CD4-positive, alpha-beta memory T cell (primary cell): ENCODE data around the gene XIRP2. TPM values are rescaled to one million over a fixed set of nuclear protein-coding genes. Genes with fewer than 3 reads are reported as not detected.

Experiments
- CTCF ChIA-PET: fragments of 350-600 bp; sonication (Branson Sonifier 250); formaldehyde crosslinking; loops from one replicate; lab custom pipeline; 2021; ENCODE audit warnings: inconsistent platforms; ENCODE audit not compliant: partially characterized antibody; lab: Charles Lee
- POLR2A ChIA-PET: fragments of 350-600 bp; sonication (Branson Sonifier 250); formaldehyde crosslinking; loops from one replicate; lab custom pipeline; 2021; ENCODE audit not compliant: partially characterized antibody; lab: Charles Lee
- DNase-seq, 5 donors: peaks; one replicate each; pipeline versions ENCODE4 v3.0.0 to v3.0.0-alpha.2; 2020 to 2022; ENCODE audit warnings: mixed read lengths in 1 of 5
- H3K27ac ChIP-seq: one replicate; pipeline ENCODE4 v1.7.0; 2013; ENCODE audit warnings: low read depth, low read length
- H3K27me3 ChIP-seq: 2 replicates; pipeline ENCODE4 v1.7.0; 2013; ENCODE audit warnings: mild to moderate bottlenecking, low read length, moderate library complexity; ENCODE audit not compliant: insufficient read depth
- H3K36me3 ChIP-seq: 2 replicates; pipeline ENCODE4 v1.7.0; 2013; ENCODE audit warnings: mild to moderate bottlenecking, low read length, moderate library complexity; ENCODE audit not compliant: insufficient read depth
- H3K4me1 ChIP-seq: 2 replicates; pipeline ENCODE4 v1.7.0; 2013; ENCODE audit warnings: mild to moderate bottlenecking, low read length, moderate library complexity; ENCODE audit not compliant: insufficient read depth
- H3K4me3 ChIP-seq, 2 donors: one replicate each; pipeline ENCODE4 v1.7.0; 2013; ENCODE audit warnings: low read length in 2 of 2, mild to moderate bottlenecking in 1 of 2
- H3K9me3 ChIP-seq, 2 donors: one replicate each; pipeline ENCODE4 v1.7.0; 2013; ENCODE audit warnings: low read length in 2 of 2, control low read depth in 1 of 2; ENCODE audit not compliant: control insufficient read depth in 1 of 2
- H3K27ac Mint-ChIP-seq, 7 donors: one replicate each; pipeline ENCODE4 v1.8.0; 2020 to 2021; ENCODE audit warnings: mixed read lengths in 7 of 7, mild to moderate bottlenecking in 6 of 7, inconsistent platforms in 3 of 7, moderate library complexity in 3 of 7
- H3K27me3 Mint-ChIP-seq, 2 donors: one replicate each; pipeline ENCODE4 v1.8.0; 2020 to 2021; ENCODE audit warnings: mixed read lengths in 2 of 2
- H3K36me3 Mint-ChIP-seq, 2 donors: one replicate each; pipeline ENCODE4 v1.8.0; 2020 to 2021; ENCODE audit warnings: mixed read lengths in 2 of 2, inconsistent platforms in 1 of 2, mild to moderate bottlenecking in 1 of 2
- H3K4me1 Mint-ChIP-seq, 4 donors: one replicate each; pipeline ENCODE4 v1.8.0; 2020 to 2021; ENCODE audit warnings: mixed read lengths in 4 of 4, mild to moderate bottlenecking in 1 of 4
- H3K4me3 Mint-ChIP-seq, 8 donors: one replicate each; pipeline ENCODE4 v1.8.0; 2020 to 2021; ENCODE audit warnings: mixed read lengths in 8 of 8, mild to moderate bottlenecking in 7 of 8, moderate library complexity in 6 of 8, inconsistent platforms in 3 of 8
- H3K9me3 Mint-ChIP-seq, 8 donors: one replicate each; pipeline ENCODE4 v1.8.0; 2020 to 2021; ENCODE audit warnings: mixed read lengths in 8 of 8, mild to moderate bottlenecking in 5 of 8, inconsistent platforms in 3 of 8, moderate library complexity in 1 of 8
- intact Hi-C: fragments of 100-400 bp; cut with micrococcal nuclease; formaldehyde crosslinking; loops from one replicate; pipeline ENCODE4 v1.15.1; 2023
- polyA plus RNA-seq, 2 donors: library from polyadenylated mRNA; unstranded; fragments of 300-500 nt; fragmentation: Illumina TruSeq; gene quantifications; one replicate each; pipeline ENCODE4 v1.2.3, GENCODE V29; 2021
- total RNA-seq, 2 experiments: library from RNA; stranded (reverse); gene quantifications; one replicate each; pipeline ENCODE4 v1.2.3, GENCODE V29; 2021

Gene XIRP2
- total and polyA plus RNA-seq, 4 experiments from 2014 or later, result not detected

DNA sequence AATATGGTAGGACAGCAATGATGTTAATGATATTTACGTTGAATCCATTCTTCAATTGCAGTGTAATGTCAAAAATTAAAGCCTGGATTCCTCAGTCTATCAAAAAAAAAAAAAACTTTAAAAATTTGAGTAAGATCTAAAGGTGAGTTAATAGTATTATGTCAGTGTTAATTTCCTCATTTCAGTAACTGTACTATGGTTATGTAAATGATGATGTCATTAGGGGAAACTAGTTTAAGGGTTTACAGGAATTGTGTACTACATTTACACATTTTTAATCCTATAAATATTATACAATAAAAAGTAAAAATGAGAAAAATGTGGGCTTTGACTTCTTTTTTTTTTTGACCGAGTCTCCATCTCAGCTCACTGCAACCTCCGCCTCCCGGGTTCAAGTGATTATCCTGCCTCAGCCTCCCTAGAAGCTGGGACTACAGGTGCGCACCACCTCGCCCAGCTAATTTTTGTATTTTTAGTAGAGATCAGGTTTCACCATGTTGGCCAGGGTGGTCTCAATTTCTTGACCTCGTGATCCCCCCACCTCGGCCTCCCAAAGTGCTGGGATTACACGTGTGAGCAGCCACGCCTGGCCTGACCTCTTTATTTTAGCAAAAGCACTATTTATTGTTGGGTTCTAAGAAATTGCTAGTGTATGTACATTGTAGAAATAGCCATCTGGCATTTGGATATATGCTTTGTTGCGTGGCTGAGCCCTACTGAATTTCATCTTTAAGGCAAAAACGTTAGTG lies 106.5 kb downstream of the XIRP2 start:
- Mint-ChIP-seq H3K27me3 (no peaks in the 10 kb centered on the region), H3K36me3 (no peaks in the 10 kb centered on the region), H3K4me3 (no peak overlapping the region), H3K4me1 (no peaks in the 10 kb centered on the region), H3K27ac (no peak overlapping the region), H3K9me3 (peaks cover 0 to 15% (median 3%) of the 10 kb centered on the region in 8 donors)
- no peaks in the 10 kb centered on the region for H3K9me3 ChIP-seq
- intact Hi-C loops, result no loop called here
- H3K27me3 ChIP-seq, result no peaks in the 10 kb centered on the region
- no peak overlapping the region for H3K27ac ChIP-seq
- H3K36me3 ChIP-seq, result no peaks in the 10 kb centered on the region
- DNase-seq, result no peak
- H3K4me3 ChIP-seq, result no peak overlapping the region
- POLR2A ChIA-PET, result no interaction called here
- no peaks in the 10 kb centered on the region for H3K4me1 ChIP-seq
- CTCF ChIA-PET, result no interaction called here

DNA sequence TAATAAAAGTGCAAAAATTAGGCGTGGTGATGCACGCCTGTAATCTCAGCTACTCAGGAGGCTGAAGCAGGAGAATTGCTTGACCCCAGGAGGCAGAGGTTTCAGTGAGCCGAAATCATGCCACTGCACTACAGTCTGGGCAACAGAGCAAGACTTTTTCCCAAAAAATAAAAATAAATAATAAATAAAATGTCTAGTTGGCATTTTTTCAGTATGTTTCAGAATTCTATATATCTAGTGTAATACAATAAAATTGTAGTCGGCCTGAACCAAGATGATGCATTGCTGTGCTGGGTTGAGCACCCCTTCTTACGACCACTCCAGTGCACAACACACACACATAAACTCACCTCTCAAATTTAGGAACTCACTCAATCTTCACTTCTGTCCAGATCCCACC lies 108.2 kb downstream of the XIRP2 start:
- H3K9me3 Mint-ChIP-seq, result peaks cover 0 to 17% (median 3%) of the 10 kb centered on the region in 8 donors
- Histone ChIP-seq H3K27me3 (no peaks in the 10 kb centered on the region), H3K36me3 (no peaks in the 10 kb centered on the region), H3K27ac (no peak overlapping the region), H3K9me3 (no peaks in the 10 kb centered on the region), H3K4me3 (no peak overlapping the region), H3K4me1 (no peaks in the 10 kb centered on the region)
- H3K36me3 Mint-ChIP-seq, result no peaks in the 10 kb centered on the region
- no peaks in the 10 kb centered on the region for H3K4me1 Mint-ChIP-seq
- DNase-seq, result no peak
- no peak overlapping the region for H3K4me3 Mint-ChIP-seq
- ChIA-PET CTCF (no interaction called here), POLR2A (no interaction called here)
- intact Hi-C loops, result no loop called here
- no peak overlapping the region for H3K27ac Mint-ChIP-seq
- H3K27me3 Mint-ChIP-seq, result no peaks in the 10 kb centered on the region

DNA sequence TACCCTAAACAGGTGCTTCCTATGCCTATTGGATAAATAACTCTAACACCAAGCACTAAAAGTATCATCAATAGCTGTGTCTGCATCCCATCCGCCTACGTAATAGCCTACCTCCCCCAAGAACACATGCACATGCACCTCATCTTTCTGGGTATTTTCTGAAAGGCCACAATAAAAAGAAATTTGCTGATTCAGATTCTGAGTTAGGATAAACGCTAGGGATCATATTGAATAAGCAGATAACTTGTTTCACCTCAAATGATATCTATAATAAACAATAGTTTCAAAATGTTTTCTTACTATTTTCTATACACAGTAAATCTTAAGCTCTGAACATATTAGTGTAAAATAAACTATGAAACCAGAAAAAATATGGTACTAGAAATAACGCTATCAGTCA lies 112.9 kb downstream of the XIRP2 start:
- ChIA-PET CTCF (no interaction called here), POLR2A (no interaction called here)
- Mint-ChIP-seq H3K36me3 (no peaks in the 10 kb centered on the region), H3K27ac (no peak overlapping the region), H3K27me3 (no peaks in the 10 kb centered on the region), H3K9me3 (peaks cover 0 to 11% (median 4%) of the 10 kb centered on the region in 8 donors), H3K4me1 (no peaks in the 10 kb centered on the region), H3K4me3 (no peak overlapping the region)
- intact Hi-C loops, result no loop called here
- H3K36me3 ChIP-seq, result no peaks in the 10 kb centered on the region
- no peak for DNase-seq
- no peaks in the 10 kb centered on the region for H3K9me3 ChIP-seq
- H3K27ac ChIP-seq, result no peak overlapping the region
- H3K4me1 ChIP-seq, result no peaks in the 10 kb centered on the region
- H3K27me3 ChIP-seq, result no peaks in the 10 kb centered on the region
- no peak overlapping the region for H3K4me3 ChIP-seq

DNA sequence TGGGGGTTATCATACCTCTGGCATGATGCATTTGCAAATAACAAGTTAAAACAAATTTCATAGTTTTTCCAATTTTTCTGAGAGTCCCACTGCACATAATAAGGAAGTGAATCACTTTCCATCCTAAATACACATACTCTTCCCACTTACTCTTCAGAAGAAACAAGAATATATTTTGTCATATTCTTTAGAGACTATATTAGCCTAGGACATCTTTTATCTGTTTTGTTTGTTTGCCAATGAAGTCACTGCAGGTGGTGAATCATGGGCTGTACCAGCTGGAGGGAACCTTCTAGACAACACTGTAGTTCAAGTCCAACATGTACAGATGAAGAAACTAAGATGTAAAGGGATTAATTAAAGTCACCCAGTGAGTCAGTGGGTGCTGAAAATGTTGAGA lies 116.8 kb downstream of the XIRP2 start:
- Mint-ChIP-seq H3K36me3 (no peaks in the 10 kb centered on the region), H3K4me1 (no peaks in the 10 kb centered on the region), H3K4me3 (no peak overlapping the region), H3K27me3 (no peaks in the 10 kb centered on the region), H3K9me3 (peaks cover 0 to 6% (median 2%) of the 10 kb centered on the region in 8 donors), H3K27ac (no peak overlapping the region)
- Histone ChIP-seq H3K36me3 (no peaks in the 10 kb centered on the region), H3K27me3 (no peaks in the 10 kb centered on the region), H3K4me3 (no peak overlapping the region), H3K9me3 (no peaks in the 10 kb centered on the region), H3K27ac (no peak overlapping the region), H3K4me1 (no peaks in the 10 kb centered on the region)
- no peak for DNase-seq
- ChIA-PET POLR2A (no interaction called here), CTCF (no interaction called here)
- intact Hi-C loops, result no loop called here

DNA sequence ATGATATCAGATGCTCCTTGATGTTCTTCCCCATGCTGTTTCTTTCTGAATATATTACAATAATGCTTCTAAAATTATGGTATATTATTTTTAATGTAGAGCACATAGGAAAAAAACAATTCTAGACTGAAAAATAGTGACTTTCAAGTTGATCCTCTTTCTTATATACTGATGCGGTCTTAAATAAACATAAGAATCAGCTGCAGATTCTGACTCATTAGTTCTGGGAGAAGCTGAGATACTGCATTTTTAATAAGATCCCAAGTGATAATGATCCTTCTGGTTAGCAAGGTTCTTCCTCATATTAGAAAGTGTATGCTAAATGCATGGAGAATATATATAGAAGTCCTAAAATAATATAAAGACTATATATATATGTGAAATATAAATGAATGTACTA lies 124.9 kb downstream of the XIRP2 start:
- H3K36me3 Mint-ChIP-seq, result no peaks in the 10 kb centered on the region
- no peak overlapping the region for H3K4me3 ChIP-seq
- no peak overlapping the region for H3K27ac Mint-ChIP-seq
- H3K4me1 ChIP-seq, result no peaks in the 10 kb centered on the region
- no peaks in the 10 kb centered on the region for H3K27me3 ChIP-seq
- intact Hi-C loops, result no loop called here
- DNase-seq, result no peak
- peaks cover 0 to 10% (median 0%) of the 10 kb centered on the region in 8 donors for H3K9me3 Mint-ChIP-seq
- no peaks in the 10 kb centered on the region for H3K4me1 Mint-ChIP-seq
- CTCF ChIA-PET, result no interaction called here
- no peaks in the 10 kb centered on the region for H3K9me3 ChIP-seq
- POLR2A ChIA-PET, result no interaction called here
- no peaks in the 10 kb centered on the region for H3K27me3 Mint-ChIP-seq
- no peak overlapping the region for H3K27ac ChIP-seq
- H3K4me3 Mint-ChIP-seq, result no peak overlapping the region
- no peaks in the 10 kb centered on the region for H3K36me3 ChIP-seq

DNA sequence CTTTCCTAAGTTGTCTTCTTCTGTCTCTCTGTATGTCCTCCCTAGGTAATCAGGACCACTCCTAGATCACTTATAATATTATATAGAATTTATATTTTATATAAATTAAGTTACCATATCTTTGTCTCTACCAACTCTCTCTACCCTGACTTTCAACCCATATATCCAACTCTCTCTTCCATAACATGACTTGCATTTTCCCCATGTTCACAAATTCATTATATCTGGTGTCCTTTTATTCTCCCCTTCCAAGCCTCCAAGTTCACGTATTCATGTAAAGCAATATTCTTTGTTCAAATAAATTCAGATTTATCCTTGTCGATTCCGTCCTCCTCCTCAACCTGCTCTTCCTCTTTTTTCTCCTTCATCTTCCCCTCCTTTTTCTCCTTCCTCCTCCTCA lies 127.5 kb downstream of the XIRP2 start:
- Mint-ChIP-seq H3K36me3 (no peaks in the 10 kb centered on the region), H3K27ac (no peak overlapping the region), H3K27me3 (no peaks in the 10 kb centered on the region), H3K9me3 (peaks cover 0 to 8% (median 0%) of the 10 kb centered on the region in 8 donors), H3K4me3 (no peak overlapping the region), H3K4me1 (no peaks in the 10 kb centered on the region)
- Histone ChIP-seq H3K4me1 (no peaks in the 10 kb centered on the region), H3K4me3 (no peak overlapping the region), H3K36me3 (no peaks in the 10 kb centered on the region), H3K27ac (no peak overlapping the region), H3K27me3 (no peaks in the 10 kb centered on the region), H3K9me3 (no peaks in the 10 kb centered on the region)
- ChIA-PET POLR2A (no interaction called here), CTCF (no interaction called here)
- intact Hi-C loops, result no loop called here
- DNase-seq, result no peak

DNA sequence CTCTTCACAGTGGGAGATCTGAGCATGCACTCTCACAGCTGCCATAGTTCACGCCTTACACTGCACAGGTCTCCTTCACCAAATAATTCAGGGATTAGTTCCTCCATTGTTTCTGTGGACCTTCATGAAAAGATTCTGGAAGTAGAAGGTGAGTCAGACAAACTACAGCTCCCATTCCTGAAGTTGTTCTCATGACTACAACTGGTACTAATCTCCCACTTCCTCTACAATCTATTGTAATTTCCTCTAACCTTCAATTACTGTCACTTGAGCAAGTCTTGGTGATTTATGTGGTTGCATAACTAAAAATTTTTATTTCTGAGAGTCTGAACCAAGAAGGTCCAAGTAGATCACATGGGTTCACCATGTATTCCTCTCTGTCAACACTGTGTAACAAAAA lies 128.7 kb downstream of the XIRP2 start:
- Histone ChIP-seq H3K9me3 (no peaks in the 10 kb centered on the region), H3K36me3 (no peaks in the 10 kb centered on the region), H3K4me3 (no peak overlapping the region), H3K27ac (no peak overlapping the region), H3K4me1 (no peaks in the 10 kb centered on the region), H3K27me3 (no peaks in the 10 kb centered on the region)
- no peaks in the 10 kb centered on the region for H3K36me3 Mint-ChIP-seq
- no peak overlapping the region for H3K4me3 Mint-ChIP-seq
- H3K27ac Mint-ChIP-seq, result no peak overlapping the region
- H3K4me1 Mint-ChIP-seq, result no peaks in the 10 kb centered on the region
- no peak for DNase-seq
- no peaks in the 10 kb centered on the region for H3K27me3 Mint-ChIP-seq
- ChIA-PET CTCF (no interaction called here), POLR2A (no interaction called here)
- peaks cover 0 to 8% (median 0%) of the 10 kb centered on the region in 8 donors for H3K9me3 Mint-ChIP-seq
- intact Hi-C loops, result no loop called here
